GM23248 (cell line): ENCODE measurements around the gene TRIM69.

ENCODE experiments used
- EZH2 ChIP-seq: fragments of 200-600 bp; sonication (generic); IDR thresholded peaks from 2 replicates; pipeline ENCODE4 v1.6.1; 2018; ENCODE audit warnings: antibody characterized with exemption, mild to moderate bottlenecking; ENCODE audit not compliant: insufficient read depth, poor library complexity, severe bottlenecking
- EZH2phosphoT487 ChIP-seq: fragments of 200-600 bp; sonication (generic); IDR thresholded peaks from 2 replicates; pipeline ENCODE4 v1.6.1; 2018; ENCODE audit warnings: antibody characterized with exemption, moderate library complexity, mild to moderate bottlenecking, low read depth; ENCODE audit not compliant: insufficient read depth

- TF ChIP-seq EZH2 (no peak), EZH2phosphoT487 (no peak)
Measured at GRCh38 chr15:44712346-44713005, 23.9 kb upstream of the TRIM69 start.
